Measurements from ENCODE around the gene OSTF1. TPM values are rescaled to one million over a fixed set of nuclear protein-coding genes. Genes with fewer than 3 reads are reported as not detected.

The OSTF1 gene
- total and polyA plus RNA-seq, 5 donors from 2014 or later, result 68.2 to 203 (median 144) TPM

- no peaks in the 10 kb centered on the region for H3K9me3 Mint-ChIP-seq
- H3K4me1 ChIP-seq (ENCODE audit: control insufficient read depth, insufficient read depth, low read length, poor library complexity, severe bottlenecking), result peaks cover 6% of the 10 kb centered on the region
- H3K27me3 ChIP-seq (ENCODE audit: control insufficient read depth, insufficient read depth, low read length), result no peaks in the 10 kb centered on the region
- H3K36me3 Mint-ChIP-seq, result peaks cover 52% of the 10 kb centered on the region
- no peaks in the 10 kb centered on the region for H3K9me3 ChIP-seq (ENCODE audit: control insufficient read depth in 2 of 2, low read length in 2 of 2)
- ATAC-seq (ENCODE audit: low read depth in 2 of 2) (no peak), DNase-seq (no peak)
- H3K4me3 Mint-ChIP-seq, result no peak overlapping the region
- H3K4me1 Mint-ChIP-seq, result peaks cover 10 to 23% (median 13%) of the 10 kb centered on the region in 4 donors
- no peak overlapping the region for H3K27ac ChIP-seq (ENCODE audit: insufficient read depth, low read length, poor library complexity, severe bottlenecking)
- no peak overlapping the region for H3K4me3 ChIP-seq (ENCODE audit: low read depth, low read length)
- peaks cover 24% of the 10 kb centered on the region for H3K36me3 ChIP-seq (ENCODE audit: control insufficient read depth, insufficient read depth, low read length)
- H3K27ac Mint-ChIP-seq, result peak overlapping the region in 1 of 3 donors; percentile 28
- no peaks in the 10 kb centered on the region for H3K27me3 Mint-ChIP-seq
Measured at GRCh38 chr9:75069171-75069570, 19.1 kb upstream of the OSTF1 start.

- Histone ChIP-seq H3K4me1 (ENCODE audit: control insufficient read depth, insufficient read depth, low read length, poor library complexity, severe bottlenecking) (peaks cover 6% of the 10 kb centered on the region), H3K27ac (ENCODE audit: insufficient read depth, low read length, poor library complexity, severe bottlenecking) (no peak overlapping the region), H3K27me3 (ENCODE audit: control insufficient read depth, insufficient read depth, low read length) (no peaks in the 10 kb centered on the region), H3K4me3 (ENCODE audit: low read depth, low read length) (no peak overlapping the region), H3K9me3 (ENCODE audit: control insufficient read depth in 2 of 2, low read length in 2 of 2) (no peaks in the 10 kb centered on the region), H3K36me3 (ENCODE audit: control insufficient read depth, insufficient read depth, low read length) (peaks cover 23% of the 10 kb centered on the region)
- peak; percentile 95 to 96 for ATAC-seq (ENCODE audit: low read depth in 2 of 2)
- H3K27ac Mint-ChIP-seq, result peak overlapping the region in 2 of 3 donors; percentile 72 to 87
- peaks cover 52% of the 10 kb centered on the region for H3K36me3 Mint-ChIP-seq
- no peaks in the 10 kb centered on the region for H3K9me3 Mint-ChIP-seq
- H3K27me3 Mint-ChIP-seq, result no peaks in the 10 kb centered on the region
- peak overlapping the region in 1 of 4 donors; percentile 17 for H3K4me3 Mint-ChIP-seq
- DNase-seq, result peak; percentile 29 to 62 (median 44)
- peaks cover 10 to 18% (median 15%) of the 10 kb centered on the region in 4 donors for H3K4me1 Mint-ChIP-seq
Measured at GRCh38 chr9:75071530-75072122, 16.7 kb upstream of the OSTF1 start.

GRCh38 chr9:75072895-75073294 is 15.4 kb upstream of the OSTF1 start:
- no peaks in the 10 kb centered on the region for H3K27me3 ChIP-seq (ENCODE audit: control insufficient read depth, insufficient read depth, low read length)
- H3K4me1 ChIP-seq (ENCODE audit: control insufficient read depth, insufficient read depth, low read length, poor library complexity, severe bottlenecking), result peaks cover 6% of the 10 kb centered on the region
- H3K9me3 Mint-ChIP-seq, result no peaks in the 10 kb centered on the region
- H3K36me3 ChIP-seq (ENCODE audit: control insufficient read depth, insufficient read depth, low read length), result peaks cover 19% of the 10 kb centered on the region
- H3K27me3 Mint-ChIP-seq, result no peaks in the 10 kb centered on the region
- H3K4me1 Mint-ChIP-seq, result peaks cover 12 to 20% (median 19%) of the 10 kb centered on the region in 4 donors
- peaks cover 46% of the 10 kb centered on the region for H3K36me3 Mint-ChIP-seq
- H3K9me3 ChIP-seq (ENCODE audit: control insufficient read depth in 2 of 2, low read length in 2 of 2), result no peaks in the 10 kb centered on the region
- H3K4me3 ChIP-seq (ENCODE audit: low read depth, low read length), result no peak overlapping the region
- no peak overlapping the region for H3K27ac ChIP-seq (ENCODE audit: insufficient read depth, low read length, poor library complexity, severe bottlenecking)
- H3K27ac Mint-ChIP-seq, result peak overlapping the region in 1 of 3 donors; percentile 38
- DNase-seq, result no peak
- no peak overlapping the region for H3K4me3 Mint-ChIP-seq
- ATAC-seq (ENCODE audit: low read depth in 2 of 2), result no peak

- H3K4me3 Mint-ChIP-seq, result peak overlapping the region in 1 of 4 donors; percentile 1
- no peaks in the 10 kb centered on the region for H3K9me3 ChIP-seq (ENCODE audit: control insufficient read depth in 2 of 2, low read length in 2 of 2)
- no peak overlapping the region for H3K4me3 ChIP-seq (ENCODE audit: low read depth, low read length)
- H3K27me3 Mint-ChIP-seq, result no peaks in the 10 kb centered on the region
- peaks cover 30% of the 10 kb centered on the region for H3K36me3 ChIP-seq (ENCODE audit: control insufficient read depth, insufficient read depth, low read length)
- H3K4me1 Mint-ChIP-seq, result peaks cover 18 to 38% (median 33%) of the 10 kb centered on the region in 4 donors
- H3K36me3 Mint-ChIP-seq, result peaks cover 22% of the 10 kb centered on the region
- H3K27ac Mint-ChIP-seq, result peak overlapping the region in 1 of 3 donors; percentile 25
- peaks cover 17% of the 10 kb centered on the region for H3K4me1 ChIP-seq (ENCODE audit: control insufficient read depth, insufficient read depth, low read length, poor library complexity, severe bottlenecking)
- ATAC-seq (ENCODE audit: low read depth in 2 of 2), result no peak
- no peaks in the 10 kb centered on the region for H3K27me3 ChIP-seq (ENCODE audit: control insufficient read depth, insufficient read depth, low read length)
- no peak for DNase-seq
- H3K27ac ChIP-seq (ENCODE audit: insufficient read depth, low read length, poor library complexity, severe bottlenecking), result no peak overlapping the region
- H3K9me3 Mint-ChIP-seq, result no peaks in the 10 kb centered on the region
Measured at GRCh38 chr9:75081632-75082031, 6.7 kb upstream of the OSTF1 start.

GRCh38 chr9:75083188-75083970 is 4.9 kb upstream of the OSTF1 start:
- ATAC-seq (ENCODE audit: low read depth in 2 of 2), result no peak
- no peak for DNase-seq
- Histone ChIP-seq H3K27me3 (ENCODE audit: control insufficient read depth, insufficient read depth, low read length) (no peaks in the 10 kb centered on the region), H3K36me3 (ENCODE audit: control insufficient read depth, insufficient read depth, low read length) (peaks cover 23% of the 10 kb centered on the region), H3K4me1 (ENCODE audit: control insufficient read depth, insufficient read depth, low read length, poor library complexity, severe bottlenecking) (peaks cover 26% of the 10 kb centered on the region), H3K4me3 (ENCODE audit: low read depth, low read length) (no peak overlapping the region), H3K9me3 (ENCODE audit: control insufficient read depth in 2 of 2, low read length in 2 of 2) (no peaks in the 10 kb centered on the region), H3K27ac (ENCODE audit: insufficient read depth, low read length, poor library complexity, severe bottlenecking) (no peak overlapping the region)
- Mint-ChIP-seq H3K9me3 (no peaks in the 10 kb centered on the region), H3K27me3 (no peaks in the 10 kb centered on the region), H3K36me3 (peaks cover 18% of the 10 kb centered on the region), H3K4me1 (peaks cover 16 to 43% (median 34%) of the 10 kb centered on the region in 4 donors), H3K4me3 (peak overlapping the region in 1 of 4 donors; percentile 35), H3K27ac (peak overlapping the region; percentile 6 to 85 (median 61))

- peak overlapping the region; percentile 26 to 85 (median 61) for H3K27ac Mint-ChIP-seq
- no peak overlapping the region for H3K27ac ChIP-seq (ENCODE audit: insufficient read depth, low read length, poor library complexity, severe bottlenecking)
- H3K27me3 Mint-ChIP-seq, result no peaks in the 10 kb centered on the region
- H3K4me1 Mint-ChIP-seq, result peaks cover 12 to 46% (median 34%) of the 10 kb centered on the region in 4 donors
- H3K36me3 Mint-ChIP-seq, result peaks cover 17% of the 10 kb centered on the region
- ATAC-seq (ENCODE audit: low read depth in 2 of 2), result no peak
- no peaks in the 10 kb centered on the region for H3K27me3 ChIP-seq (ENCODE audit: control insufficient read depth, insufficient read depth, low read length)
- no peaks in the 10 kb centered on the region for H3K9me3 Mint-ChIP-seq
- DNase-seq, result no peak
- peaks cover 26% of the 10 kb centered on the region for H3K4me1 ChIP-seq (ENCODE audit: control insufficient read depth, insufficient read depth, low read length, poor library complexity, severe bottlenecking)
- H3K9me3 ChIP-seq (ENCODE audit: control insufficient read depth in 2 of 2, low read length in 2 of 2), result no peaks in the 10 kb centered on the region
- H3K36me3 ChIP-seq (ENCODE audit: control insufficient read depth, insufficient read depth, low read length), result peaks cover 23% of the 10 kb centered on the region
- no peak overlapping the region for H3K4me3 ChIP-seq (ENCODE audit: low read depth, low read length)
- peak overlapping the region in 1 of 4 donors; percentile 8 for H3K4me3 Mint-ChIP-seq
Measured at GRCh38 chr9:75084081-75084672, 4.1 kb upstream of the OSTF1 start.

GRCh38 chr9:75085640-75086039 is 2.7 kb upstream of the OSTF1 start:
- no peak for ATAC-seq (ENCODE audit: low read depth in 2 of 2)
- no peak overlapping the region for H3K27ac ChIP-seq (ENCODE audit: insufficient read depth, low read length, poor library complexity, severe bottlenecking)

More at GRCh38 chr9:75085640-75086039, 2.7 kb upstream of the OSTF1 start:
- H3K4me3 Mint-ChIP-seq, result peak overlapping the region; percentile 75 to 97 (median 86)
- Histone ChIP-seq H3K27me3 (ENCODE audit: control insufficient read depth, insufficient read depth, low read length) (no peaks in the 10 kb centered on the region), H3K9me3 (ENCODE audit: control insufficient read depth in 2 of 2, low read length in 2 of 2) (no peaks in the 10 kb centered on the region), H3K36me3 (ENCODE audit: control insufficient read depth, insufficient read depth, low read length) (peaks cover 21% of the 10 kb centered on the region), H3K4me3 (ENCODE audit: low read depth, low read length) (peak overlapping the region; percentile 85), H3K4me1 (ENCODE audit: control insufficient read depth, insufficient read depth, low read length, poor library complexity, severe bottlenecking) (peaks cover 38% of the 10 kb centered on the region)
- H3K9me3 Mint-ChIP-seq, result no peaks in the 10 kb centered on the region
- no peaks in the 10 kb centered on the region for H3K27me3 Mint-ChIP-seq
- H3K4me1 Mint-ChIP-seq, result peaks cover 8 to 58% (median 40%) of the 10 kb centered on the region in 4 donors
- DNase-seq, result no peak
- peaks cover 12% of the 10 kb centered on the region for H3K36me3 Mint-ChIP-seq
- peak overlapping the region in 2 of 3 donors; percentile 57 to 89 for H3K27ac Mint-ChIP-seq
